Measurements from ENCODE around the gene MCM7.

Gene MCM7

DNA sequence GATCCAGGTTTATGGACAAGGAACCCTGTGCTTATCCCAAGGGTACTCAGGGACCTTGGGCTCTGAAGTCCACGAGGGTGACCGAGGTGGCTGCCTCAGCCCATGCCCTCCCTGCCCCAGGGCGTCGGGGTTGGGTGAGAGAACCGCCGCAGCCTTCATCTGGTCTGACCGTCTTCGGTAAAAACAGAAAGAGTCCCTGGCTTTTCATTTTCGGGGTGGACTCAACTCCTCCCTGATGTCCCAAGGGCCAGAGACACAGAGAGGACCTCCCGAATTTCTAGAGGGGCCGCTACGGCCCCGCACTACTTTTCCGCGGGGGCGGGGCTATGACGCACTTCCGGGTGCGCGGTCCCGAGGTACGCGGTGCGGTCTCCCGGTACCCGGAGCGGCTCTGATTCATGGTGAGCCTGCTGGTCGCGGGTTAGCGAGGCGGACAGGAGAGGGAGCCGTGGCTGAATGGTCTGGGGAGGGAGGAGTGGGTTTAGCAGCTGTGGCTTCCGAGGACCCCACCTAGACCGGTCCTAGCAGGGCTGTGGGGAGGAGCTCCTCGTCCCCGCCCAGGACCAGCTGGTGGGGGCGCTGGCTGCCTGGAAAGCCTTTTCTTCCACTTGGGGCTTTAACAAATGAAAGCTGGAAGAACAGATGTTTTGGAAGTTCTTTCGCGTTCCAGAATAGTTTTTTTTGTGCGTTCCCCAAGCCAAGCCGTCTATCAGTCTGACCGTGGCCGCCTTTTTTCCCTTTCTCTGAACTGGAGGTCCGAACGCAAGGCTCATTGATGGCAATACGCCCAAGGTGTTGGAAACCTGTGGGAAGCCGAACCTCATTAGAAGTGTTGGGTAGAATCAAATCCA lies 51.5 kb downstream of the MCM7 start, which contains the start of gene ZSCAN21:
ZSCAN21 (plus strand) TSS at position 334 of the 851 bp plus-strand sequence. CDS start 7,233 bp downstream, outside the sequence.
- TF ChIP-seq, protein P1, sequence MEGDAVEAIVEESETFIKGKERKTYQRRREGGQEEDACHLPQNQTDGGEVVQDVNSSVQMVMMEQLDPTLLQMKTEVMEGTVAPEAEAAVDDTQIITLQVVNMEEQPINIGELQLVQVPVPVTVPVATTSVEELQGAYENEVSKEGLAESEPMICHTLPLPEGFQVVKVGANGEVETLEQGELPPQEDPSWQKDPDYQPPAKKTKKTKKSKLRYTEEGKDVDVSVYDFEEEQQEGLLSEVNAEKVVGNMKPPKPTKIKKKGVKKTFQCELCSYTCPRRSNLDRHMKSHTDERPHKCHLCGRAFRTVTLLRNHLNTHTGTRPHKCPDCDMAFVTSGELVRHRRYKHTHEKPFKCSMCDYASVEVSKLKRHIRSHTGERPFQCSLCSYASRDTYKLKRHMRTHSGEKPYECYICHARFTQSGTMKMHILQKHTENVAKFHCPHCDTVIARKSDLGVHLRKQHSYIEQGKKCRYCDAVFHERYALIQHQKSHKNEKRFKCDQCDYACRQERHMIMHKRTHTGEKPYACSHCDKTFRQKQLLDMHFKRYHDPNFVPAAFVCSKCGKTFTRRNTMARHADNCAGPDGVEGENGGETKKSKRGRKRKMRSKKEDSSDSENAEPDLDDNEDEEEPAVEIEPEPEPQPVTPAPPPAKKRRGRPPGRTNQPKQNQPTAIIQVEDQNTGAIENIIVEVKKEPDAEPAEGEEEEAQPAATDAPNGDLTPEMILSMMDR (IDR thresholded peaks at IDR 0.05; ENCODE audit: extremely low read depth, insufficient read depth, missing control alignments), result peak; percentile 34
- in situ Hi-C loops (cut with MboI; ENCODE audit: low pct_unique_long_range_greater_than_20kb, low sequenced_read_pairs, unreplicated experiment), result no loop called here
- DNase-seq (ENCODE audit: low spot score), result peak; percentile 87

DNA sequence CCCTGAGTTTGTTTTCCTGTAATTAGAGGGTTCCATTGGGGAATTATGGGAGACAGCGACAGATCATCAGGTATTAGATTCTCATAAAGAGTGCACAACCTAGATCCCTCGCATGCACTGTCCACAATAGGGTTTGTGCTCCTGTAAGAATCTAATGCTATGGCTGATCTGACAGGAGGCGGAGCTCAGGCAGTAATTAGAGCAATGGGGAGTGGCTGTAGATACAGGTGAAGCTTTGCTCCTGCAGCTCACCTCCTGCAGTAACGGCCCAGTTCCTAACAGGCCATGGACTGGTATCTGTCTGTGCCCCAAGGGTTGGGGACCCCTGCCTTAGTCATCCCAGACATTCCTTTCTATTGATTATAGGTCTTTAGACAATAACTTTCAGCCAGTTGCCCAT lies 52.5 kb downstream of the MCM7 start:
- TF ChIP-seq, protein P1 (IDR thresholded peaks at IDR 0.05; ENCODE audit: extremely low read depth, insufficient read depth, missing control alignments), result no peak
- no peak for DNase-seq (ENCODE audit: low spot score)
- in situ Hi-C loops (cut with MboI; ENCODE audit: low pct_unique_long_range_greater_than_20kb, low sequenced_read_pairs, unreplicated experiment), result no loop called here

DNA sequence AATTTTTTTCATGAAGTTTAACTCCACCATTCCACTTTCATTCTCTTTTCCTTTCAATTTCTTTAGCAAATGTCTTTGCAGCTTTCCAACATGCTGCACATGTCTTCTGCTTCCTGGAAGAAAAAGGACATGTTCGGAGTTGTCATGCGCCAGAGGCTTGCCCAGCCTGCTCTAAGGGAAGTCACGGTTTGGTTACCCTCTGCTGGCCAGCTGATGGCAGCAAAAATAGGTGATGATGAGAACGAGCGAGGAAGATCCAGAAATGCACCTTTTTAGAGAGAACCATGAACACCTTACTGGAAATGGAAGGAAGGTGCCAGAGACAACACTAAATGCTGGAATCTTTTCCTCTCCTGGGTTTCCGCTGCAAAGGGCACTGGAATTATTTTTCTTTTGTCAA lies 56.5 kb downstream of the MCM7 start:
- DNase-seq (ENCODE audit: low spot score), result peak; percentile 30

More for the DNA sequence above, 56.5 kb downstream of the MCM7 start:
- in situ Hi-C loops (cut with MboI; ENCODE audit: low pct_unique_long_range_greater_than_20kb, low sequenced_read_pairs, unreplicated experiment), result no loop called here
- TF ChIP-seq, protein P1 (IDR thresholded peaks at IDR 0.05; ENCODE audit: extremely low read depth, insufficient read depth, missing control alignments), result peak; percentile 10

Measured in GM13977 (cell line).